ENCODE results near the gene TMEM95. TPM values are rescaled to one million over a fixed set of nuclear protein-coding genes. Genes with fewer than 3 reads are reported as not detected.

Gene TMEM95
- total and polyA plus RNA-seq, 2 of the 8 experiments (the other 6 are each of a cell fraction or from before 2014, with no cell fraction given) = not detected

- no peak for TF ChIP-seq HDAC6 (IDR thresholded peaks at IDR 0.05; ENCODE audit: low read depth, low read length)
- TF ChIP-seq EZH2 (IDR thresholded peaks at IDR 0.05; ENCODE audit: low read depth, low read length, severe bottlenecking) = peak; percentile 57
- TF ChIP-seq RAD21 (IDR thresholded peaks at IDR 0.05 in 1 of 2, conservative IDR thresholded peaks at IDR 0.05 in 1 of 2; ENCODE audit: low read depth in 2 of 2, low read length in 2 of 2) = no peak
- TF ChIP-seq SIX5 (IDR thresholded peaks at IDR 0.05; ENCODE audit: low read depth, low read length) = no peak
Measured at GRCh38 chr17:7380855-7381683, 26.1 kb downstream of the TMEM95 start, which contains the start of gene TNK1 (continued).

Measured in H1 (cell line).